ENCODE results near the gene MT1E. TPM values are rescaled to one million over a fixed set of nuclear protein-coding genes. Genes with fewer than 3 reads are reported as not detected.
"Not testable (repeated sequence)": the region's sequence is repeated elsewhere in the genome, so short reads cannot be mapped to it uniquely, and the experiment has no call there.

Gene MT1E
- total RNA-seq, 1 donor from 2014 or later: 5.2 TPM

- H3K9me3 Mint-ChIP-seq (ENCODE audit: low read depth): no peaks in the 10 kb centered on the region
- H3K4me1 Mint-ChIP-seq (ENCODE audit: low read depth): no peaks in the 10 kb centered on the region
- no peak for TF ChIP-seq CTCF (IDR thresholded peaks at IDR 0.05; ENCODE audit: unreplicated experiment)
- no peak within 1 kb of the TSS for H3K27ac Mint-ChIP-seq
- no peak within 1 kb of the TSS for H3K4me3 Mint-ChIP-seq (ENCODE audit: low read depth)
- no peak for DNase-seq (ENCODE audit: low spot score, unreplicated experiment)
- H3K27me3 Mint-ChIP-seq: peaks cover 99% of the 10 kb centered on the region
- no peaks in the 10 kb centered on the region for H3K36me3 Mint-ChIP-seq (ENCODE audit: insufficient read depth)
These were observed 43.6 kb downstream of the MT1E start, which contains the start of gene MT1H for GRCh38 chr16:56669005-56669839. TSS of gene MT1H (plus strand) at chr16:56669814. CDS start at chr16:56669885, 71 bp downstream.

- TF ChIP-seq CTCF (IDR thresholded peaks at IDR 0.05; ENCODE audit: unreplicated experiment): no peak
- no peak overlapping the region for H3K4me3 Mint-ChIP-seq (ENCODE audit: low read depth)
- peaks cover 99% of the 10 kb centered on the region for H3K27me3 Mint-ChIP-seq
- DNase-seq (ENCODE audit: low spot score, unreplicated experiment): no peak
- H3K27ac Mint-ChIP-seq: no peak overlapping the region
- no peaks in the 10 kb centered on the region for H3K36me3 Mint-ChIP-seq (ENCODE audit: insufficient read depth)
- no peaks in the 10 kb centered on the region for H3K9me3 Mint-ChIP-seq (ENCODE audit: low read depth)
- no peaks in the 10 kb centered on the region for H3K4me1 Mint-ChIP-seq (ENCODE audit: low read depth)
These were observed 44.4 kb downstream of the MT1E start for GRCh38 chr16:56669840-56670619.

GRCh38 chr16:56670620-56670934 lies 45.0 kb downstream of the MT1E start:
- TF ChIP-seq CTCF (IDR thresholded peaks at IDR 0.05; ENCODE audit: unreplicated experiment): no peak
- H3K4me3 Mint-ChIP-seq (ENCODE audit: low read depth): no peak overlapping the region
- H3K36me3 Mint-ChIP-seq (ENCODE audit: insufficient read depth): no peaks in the 10 kb centered on the region
- peaks cover 3% of the 10 kb centered on the region for H3K4me1 Mint-ChIP-seq (ENCODE audit: low read depth)
- DNase-seq (ENCODE audit: low spot score, unreplicated experiment): no peak
- peaks cover 99% of the 10 kb centered on the region for H3K27me3 Mint-ChIP-seq
- no peak overlapping the region for H3K27ac Mint-ChIP-seq
- H3K9me3 Mint-ChIP-seq (ENCODE audit: low read depth): no peaks in the 10 kb centered on the region

GRCh38 chr16:56671691-56672090 lies 46.1 kb downstream of the MT1E start:
- not testable (repeated sequence) for H3K36me3 Mint-ChIP-seq (ENCODE audit: insufficient read depth); DNase-seq (ENCODE audit: low spot score, unreplicated experiment); H3K4me3 Mint-ChIP-seq (ENCODE audit: low read depth); H3K27ac Mint-ChIP-seq; H3K9me3 Mint-ChIP-seq (ENCODE audit: low read depth); H3K4me1 Mint-ChIP-seq (ENCODE audit: low read depth)
- H3K27me3 Mint-ChIP-seq: peaks cover 98% of the 10 kb centered on the region

- not testable (repeated sequence) for H3K4me1 Mint-ChIP-seq (ENCODE audit: low read depth); H3K4me3 Mint-ChIP-seq (ENCODE audit: low read depth); H3K27ac Mint-ChIP-seq; H3K9me3 Mint-ChIP-seq (ENCODE audit: low read depth); DNase-seq (ENCODE audit: low spot score, unreplicated experiment); H3K36me3 Mint-ChIP-seq (ENCODE audit: insufficient read depth)
- peaks cover 98% of the 10 kb centered on the region for H3K27me3 Mint-ChIP-seq
These were observed 46.6 kb downstream of the MT1E start for GRCh38 chr16:56672171-56672570.

- peaks cover 98% of the 10 kb centered on the region for H3K27me3 Mint-ChIP-seq
- TF ChIP-seq CTCF (IDR thresholded peaks at IDR 0.05; ENCODE audit: unreplicated experiment): no peak
- no peaks in the 10 kb centered on the region for H3K36me3 Mint-ChIP-seq (ENCODE audit: insufficient read depth)
- H3K4me3 Mint-ChIP-seq (ENCODE audit: low read depth): no peak overlapping the region
- H3K4me1 Mint-ChIP-seq (ENCODE audit: low read depth): peaks cover 7% of the 10 kb centered on the region
- DNase-seq (ENCODE audit: low spot score, unreplicated experiment): no peak
- H3K27ac Mint-ChIP-seq: no peak overlapping the region
- no peaks in the 10 kb centered on the region for H3K9me3 Mint-ChIP-seq (ENCODE audit: low read depth)
These were observed 47.4 kb downstream of the MT1E start for GRCh38 chr16:56672761-56673536.
